ENCODE measurements around the gene EFEMP2.

The EFEMP2 gene

GRCh38 chr11:65852508-65853245, 19.9 kb downstream of the EFEMP2 start:
- peaks cover 66% of the 10 kb centered on the region for H3K36me3 ChIP-seq
- TF ChIP-seq CTCF (IDR thresholded peaks at IDR 0.05) = no peak
- peaks cover 29 to 34% of the 10 kb centered on the region in 2 experiments for H3K4me1 ChIP-seq (ENCODE audit: control insufficient read depth in 1 of 2, insufficient read depth in 1 of 2, low read depth in 1 of 2, low read length in 1 of 2)
- H3K27me3 ChIP-seq = no peaks in the 10 kb centered on the region
- H3K27ac ChIP-seq = peak overlapping the region; percentile 96
- H3K4me3 ChIP-seq (ENCODE audit: low read depth in 1 of 2, low read length in 1 of 2) = no peak overlapping the region
- H3K9me3 ChIP-seq = no peaks in the 10 kb centered on the region

GRCh38 chr11:65851811-65852507, 20.6 kb downstream of the EFEMP2 start:
- Histone ChIP-seq H3K27ac (peak overlapping the region; percentile 49), H3K27me3 (no peaks in the 10 kb centered on the region), H3K9me3 (no peaks in the 10 kb centered on the region), H3K4me3 (ENCODE audit: low read depth in 1 of 2, low read length in 1 of 2) (no peak overlapping the region), H3K4me1 (ENCODE audit: control insufficient read depth in 1 of 2, insufficient read depth in 1 of 2, low read depth in 1 of 2, low read length in 1 of 2) (peaks cover 29 to 34% of the 10 kb centered on the region in 2 experiments), H3K36me3 (peaks cover 66% of the 10 kb centered on the region)
- TF ChIP-seq CTCF (IDR thresholded peaks at IDR 0.05) = no peak

GRCh38 chr11:65851083-65851579, 21.5 kb downstream of the EFEMP2 start:
- TF ChIP-seq CTCF (IDR thresholded peaks at IDR 0.05) = peak; percentile 23
- Histone ChIP-seq H3K9me3 (no peaks in the 10 kb centered on the region), H3K4me1 (ENCODE audit: control insufficient read depth in 1 of 2, insufficient read depth in 1 of 2, low read depth in 1 of 2, low read length in 1 of 2) (peaks cover 22 to 27% of the 10 kb centered on the region in 2 experiments), H3K36me3 (peaks cover 63% of the 10 kb centered on the region), H3K27ac (peak overlapping the region; percentile 49), H3K27me3 (no peaks in the 10 kb centered on the region), H3K4me3 (ENCODE audit: low read depth in 1 of 2, low read length in 1 of 2) (no peak overlapping the region)

GRCh38 chr11:65850217-65851082, 22.1 kb downstream of the EFEMP2 start:
- H3K27me3 ChIP-seq = no peaks in the 10 kb centered on the region
- H3K4me1 ChIP-seq (ENCODE audit: control insufficient read depth in 1 of 2, insufficient read depth in 1 of 2, low read depth in 1 of 2, low read length in 1 of 2) = peaks cover 15 to 20% of the 10 kb centered on the region in 2 experiments
- H3K36me3 ChIP-seq = peaks cover 57% of the 10 kb centered on the region
- H3K9me3 ChIP-seq = no peaks in the 10 kb centered on the region
- TF ChIP-seq CTCF (IDR thresholded peaks at IDR 0.05) = no peak
- peak overlapping the region; percentile 49 for H3K27ac ChIP-seq
- no peak overlapping the region for H3K4me3 ChIP-seq (ENCODE audit: low read depth in 1 of 2, low read length in 1 of 2)

- H3K9me3 ChIP-seq = no peaks in the 10 kb centered on the region
- TF ChIP-seq CTCF (IDR thresholded peaks at IDR 0.05) = no peak
- H3K36me3 ChIP-seq = peaks cover 50% of the 10 kb centered on the region
- H3K4me1 ChIP-seq (ENCODE audit: control insufficient read depth in 1 of 2, insufficient read depth in 1 of 2, low read depth in 1 of 2, low read length in 1 of 2) = peaks cover 9 to 13% of the 10 kb centered on the region in 2 experiments
- H3K4me3 ChIP-seq (ENCODE audit: low read depth in 1 of 2, low read length in 1 of 2) = no peak overlapping the region
- no peaks in the 10 kb centered on the region for H3K27me3 ChIP-seq
- peak overlapping the region; percentile 10 for H3K27ac ChIP-seq
Measured at GRCh38 chr11:65849771-65850216, 22.8 kb downstream of the EFEMP2 start.

All from neutrophil (primary cell).